HPDE6-E6E7 (cell line): ENCODE results near the gene PREX1.

Experiments
- DNase-seq: peaks from one replicate; pipeline ENCODE4 v3.0.0; 2011; ENCODE audit warnings: missing footprints; ENCODE audit errors: extremely low spot score

The PREX1 gene

GRCh38 chr20:48702455-48702913, 125.3 kb downstream of the PREX1 start:
- DNase-seq: no peak

- no peak for DNase-seq
These were observed 126.1 kb downstream of the PREX1 start for GRCh38 chr20:48701702-48702101.

- DNase-seq: no peak
These were observed 129.1 kb downstream of the PREX1 start for GRCh38 chr20:48698507-48699267.

GRCh38 chr20:48697845-48698491, 129.8 kb downstream of the PREX1 start:
- DNase-seq: peak; percentile 95

GRCh38 chr20:48696671-48697070, 131.1 kb downstream of the PREX1 start:
- DNase-seq: no peak

GRCh38 chr20:48695738-48696137, 132.1 kb downstream of the PREX1 start:
- DNase-seq: no peak

GRCh38 chr20:48695255-48695654, 132.5 kb downstream of the PREX1 start:
- no peak for DNase-seq

- no peak for DNase-seq
These were observed 133.4 kb downstream of the PREX1 start for GRCh38 chr20:48694381-48694865.

- DNase-seq: no peak
These were observed 136.3 kb downstream of the PREX1 start for GRCh38 chr20:48691523-48691922.

GRCh38 chr20:48690888-48691287, 136.9 kb downstream of the PREX1 start:
- DNase-seq: no peak

GRCh38 chr20:48689874-48690571, 137.8 kb downstream of the PREX1 start:
- no peak for DNase-seq

- DNase-seq: no peak
These were observed 138.4 kb downstream of the PREX1 start for GRCh38 chr20:48689388-48689787.

- no peak for DNase-seq
These were observed 139.2 kb downstream of the PREX1 start for GRCh38 chr20:48688579-48688978.

- DNase-seq: no peak
These were observed 140.5 kb downstream of the PREX1 start for GRCh38 chr20:48687117-48687800.

- DNase-seq: no peak
These were observed 141.3 kb downstream of the PREX1 start for GRCh38 chr20:48686238-48687116.

- DNase-seq: no peak
These were observed 142.5 kb downstream of the PREX1 start for GRCh38 chr20:48685300-48685699.

- DNase-seq: no peak
These were observed 143.2 kb downstream of the PREX1 start for GRCh38 chr20:48684501-48685041.

- no peak for DNase-seq
These were observed 144.2 kb downstream of the PREX1 start for GRCh38 chr20:48683467-48684175.

- DNase-seq: peak; percentile 54
These were observed 145.1 kb downstream of the PREX1 start for GRCh38 chr20:48682529-48683363.
